Right cardiac atrium (tissue), 5 donors: Measurements from ENCODE around the gene C13orf42. TPM values are rescaled to one million over a fixed set of nuclear protein-coding genes. Genes with fewer than 3 reads are reported as not detected.

Source experiments
- polyA plus RNA-seq: library from polyadenylated mRNA; stranded (reverse); fragments of 200-250 nt; gene quantifications from one replicate; pipeline ENCODE4 v1.2.3, GENCODE V29; 2013
- total RNA-seq, 4 donors: library from RNA; stranded (reverse); fragmentation: NEBNext Ultra II Directional; extraction: Animal tissue kit (Norgen Biotek cat#: 25700); gene quantifications; one replicate each; pipeline ENCODE4 v1.2.1, GENCODE V29; 2021
- donor health status: healthy with polysubstance abuse.
- donor health status: DM: no; HTN: yes; CAD: no.
- donor health status: DM: no; HTN: no; CAD: no.
- donor health status: DM: no; HTN: yes; CAD: no; lungs with severe emphysema.
- donor health status: DM: yes; HTN: yes; CAD: no.

The C13orf42 gene
- total and polyA plus RNA-seq, 5 donors, result not detected

Other genes starting within 250 kb of the C13orf42 start
- 10 to 100 TPM; 47.3 to 58.0 (median 49.9) TPM for gene RNASEH2B, start 201.5 kb downstream of the C13orf42 start, total RNA-seq
- 45.3 TPM for gene RNASEH2B, start 201.5 kb downstream of the C13orf42 start, polyA plus RNA-seq
- 10 to 100 TPM in 1 of 4 donors, 1 to 10 TPM in 3; 5.5 to 10.7 (median 8.6) TPM for gene FAM124A, start 111.1 kb upstream of the C13orf42 start, total RNA-seq
- gene FAM124A, start 111.1 kb upstream of the C13orf42 start, polyA plus RNA-seq, result 4.2 TPM
- gene SERPINE3, start 228.4 kb upstream of the C13orf42 start, total RNA-seq, result not detected
- not detected for gene SERPINE3, start 228.4 kb upstream of the C13orf42 start, polyA plus RNA-seq